ENCODE measurements around the gene APOOL.

The APOOL gene

DNA sequence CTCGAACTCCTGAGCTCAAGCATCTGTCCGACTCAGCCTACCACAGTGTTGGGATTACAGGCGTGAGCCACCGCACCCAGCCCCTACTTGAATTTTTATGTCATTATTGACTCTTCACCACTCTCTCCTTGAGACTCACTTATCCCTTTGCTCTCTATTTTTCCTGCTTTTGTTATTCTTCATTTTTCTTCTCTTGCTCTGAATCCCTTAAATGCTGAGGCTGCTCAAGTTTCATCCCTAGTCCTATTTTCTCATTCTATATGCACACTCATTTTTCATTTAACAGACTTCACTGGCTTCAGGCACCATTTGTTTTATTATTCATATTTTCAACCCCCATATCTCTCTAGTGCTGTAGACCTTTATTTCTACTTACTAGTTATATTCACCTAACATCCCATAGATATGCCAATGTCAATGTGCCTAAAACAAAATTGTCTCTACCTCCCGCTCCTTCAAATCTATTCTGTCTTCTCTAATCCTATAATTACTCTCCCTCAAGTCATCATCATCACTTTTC is 85.7 kb downstream of the APOOL start:
- H3K27ac ChIP-seq (ENCODE audit: low read depth, low read length): no peak overlapping the region
- no peak overlapping the region for H3K4me3 ChIP-seq (ENCODE audit: insufficient read depth, low read length, poor library complexity, severe bottlenecking)
- H4K20me1 ChIP-seq (ENCODE audit: low read depth, low read length): no peaks in the 10 kb centered on the region
- no peak overlapping the region for H3K4me2 ChIP-seq (ENCODE audit: low read depth, low read length, poor library complexity, severe bottlenecking)
- no peaks in the 10 kb centered on the region for H3K27me3 ChIP-seq (ENCODE audit: low read length)
- no peak overlapping the region for H2AFZ ChIP-seq (ENCODE audit: low read depth, low read length, severe bottlenecking)
- TF ChIP-seq, protein P1, sequence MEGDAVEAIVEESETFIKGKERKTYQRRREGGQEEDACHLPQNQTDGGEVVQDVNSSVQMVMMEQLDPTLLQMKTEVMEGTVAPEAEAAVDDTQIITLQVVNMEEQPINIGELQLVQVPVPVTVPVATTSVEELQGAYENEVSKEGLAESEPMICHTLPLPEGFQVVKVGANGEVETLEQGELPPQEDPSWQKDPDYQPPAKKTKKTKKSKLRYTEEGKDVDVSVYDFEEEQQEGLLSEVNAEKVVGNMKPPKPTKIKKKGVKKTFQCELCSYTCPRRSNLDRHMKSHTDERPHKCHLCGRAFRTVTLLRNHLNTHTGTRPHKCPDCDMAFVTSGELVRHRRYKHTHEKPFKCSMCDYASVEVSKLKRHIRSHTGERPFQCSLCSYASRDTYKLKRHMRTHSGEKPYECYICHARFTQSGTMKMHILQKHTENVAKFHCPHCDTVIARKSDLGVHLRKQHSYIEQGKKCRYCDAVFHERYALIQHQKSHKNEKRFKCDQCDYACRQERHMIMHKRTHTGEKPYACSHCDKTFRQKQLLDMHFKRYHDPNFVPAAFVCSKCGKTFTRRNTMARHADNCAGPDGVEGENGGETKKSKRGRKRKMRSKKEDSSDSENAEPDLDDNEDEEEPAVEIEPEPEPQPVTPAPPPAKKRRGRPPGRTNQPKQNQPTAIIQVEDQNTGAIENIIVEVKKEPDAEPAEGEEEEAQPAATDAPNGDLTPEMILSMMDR (IDR thresholded peaks at IDR 0.05; ENCODE audit: insufficient read depth, low read length, poor library complexity, severe bottlenecking): no peak
- no peak for TF ChIP-seq EZH2phosphoT487 (conservative IDR thresholded peaks at IDR 0.05; ENCODE audit: low read length)
- no peaks in the 10 kb centered on the region for H3K9me3 ChIP-seq (ENCODE audit: insufficient read depth, low read length)
- H3K79me2 ChIP-seq (ENCODE audit: insufficient read depth, low read length): no peaks in the 10 kb centered on the region
- no peak overlapping the region for H3K9ac ChIP-seq (ENCODE audit: low read length)
- no peaks in the 10 kb centered on the region for H3K9me2 ChIP-seq (replicated peaks; ENCODE audit: insufficient read depth, low read length)
- H3F3A ChIP-seq (ENCODE audit: insufficient read depth): no peaks in the 10 kb centered on the region
- no peaks in the 10 kb centered on the region for H3K36me3 ChIP-seq (ENCODE audit: low read length)

DNA sequence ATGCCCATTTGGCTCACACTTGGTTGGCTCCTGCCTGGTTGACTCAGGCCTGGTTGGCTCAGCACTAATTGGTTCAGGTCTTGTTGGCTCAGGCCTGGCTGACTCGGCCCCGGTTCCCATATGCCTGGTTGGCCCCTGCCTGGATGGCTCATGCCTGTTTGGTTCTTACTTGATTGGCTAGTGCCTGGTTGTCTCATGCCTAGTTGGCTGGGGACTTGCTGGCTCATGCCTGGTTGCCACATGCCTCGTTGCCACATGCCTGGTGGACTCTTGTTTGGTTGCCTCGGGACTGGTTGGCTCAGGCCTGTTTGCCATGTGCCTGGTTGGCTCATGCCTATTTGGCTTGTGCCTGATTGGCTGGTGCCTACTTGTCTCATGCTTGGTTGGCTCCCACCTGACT is 103.7 kb downstream of the APOOL start:
- no peaks in the 10 kb centered on the region for H4K20me1 ChIP-seq (ENCODE audit: low read depth, low read length)
- H3K4me2 ChIP-seq (ENCODE audit: low read depth, low read length, poor library complexity, severe bottlenecking): no peak overlapping the region
- H3K9me3 ChIP-seq (ENCODE audit: insufficient read depth, low read length): no peaks in the 10 kb centered on the region
- H2AFZ ChIP-seq (ENCODE audit: low read depth, low read length, severe bottlenecking): no peak overlapping the region
- H3K4me3 ChIP-seq (ENCODE audit: insufficient read depth, low read length, poor library complexity, severe bottlenecking): no peak overlapping the region
- peaks cover 3% of the 10 kb centered on the region; the same call in 1 of the 2 replicates for H3F3A ChIP-seq (ENCODE audit: insufficient read depth)
- no peaks in the 10 kb centered on the region for H3K27me3 ChIP-seq (ENCODE audit: low read length)
- no peaks in the 10 kb centered on the region for H3K79me2 ChIP-seq (ENCODE audit: insufficient read depth, low read length)
- H3K9ac ChIP-seq (ENCODE audit: low read length): no peak overlapping the region
- TF ChIP-seq, protein P1 (IDR thresholded peaks at IDR 0.05; ENCODE audit: insufficient read depth, low read length, poor library complexity, severe bottlenecking): no peak
- no peak for TF ChIP-seq EZH2phosphoT487 (conservative IDR thresholded peaks at IDR 0.05; ENCODE audit: low read length)
- no peaks in the 10 kb centered on the region for H3K9me2 ChIP-seq (replicated peaks; ENCODE audit: insufficient read depth, low read length)
- no peaks in the 10 kb centered on the region for H3K36me3 ChIP-seq (ENCODE audit: low read length)
- no peak overlapping the region for H3K27ac ChIP-seq (ENCODE audit: low read depth, low read length)

DNA sequence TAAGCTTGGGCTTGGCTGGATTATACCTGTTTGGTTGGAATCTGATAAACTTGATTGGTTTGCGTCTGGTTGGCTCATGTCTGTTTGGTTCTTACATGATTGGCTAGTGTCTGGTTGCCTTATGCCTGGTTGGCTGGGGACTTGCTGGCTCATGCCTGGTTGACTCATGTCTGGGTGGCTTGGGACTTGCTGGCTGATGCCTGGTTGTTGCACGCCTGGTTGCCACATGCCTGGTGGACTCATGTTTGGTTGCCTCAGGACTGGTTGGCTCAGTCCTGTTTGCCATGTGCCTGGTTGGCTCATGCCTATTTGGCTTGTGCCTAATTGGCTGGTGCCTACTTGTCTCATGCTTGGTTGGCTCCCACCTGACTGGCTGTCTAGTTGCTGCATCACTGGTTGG is 104.5 kb downstream of the APOOL start:
- H3K27me3 ChIP-seq (ENCODE audit: low read length): no peaks in the 10 kb centered on the region
- peaks cover 3% of the 10 kb centered on the region; the same call in 1 of the 2 replicates for H3F3A ChIP-seq (ENCODE audit: insufficient read depth)
- TF ChIP-seq, protein P1 (IDR thresholded peaks at IDR 0.05; ENCODE audit: insufficient read depth, low read length, poor library complexity, severe bottlenecking): no peak
- H3K9me3 ChIP-seq (ENCODE audit: insufficient read depth, low read length): no peaks in the 10 kb centered on the region
- no peaks in the 10 kb centered on the region for H3K36me3 ChIP-seq (ENCODE audit: low read length)
- no peak overlapping the region for H3K4me2 ChIP-seq (ENCODE audit: low read depth, low read length, poor library complexity, severe bottlenecking)
- no peaks in the 10 kb centered on the region for H4K20me1 ChIP-seq (ENCODE audit: low read depth, low read length)
- H3K27ac ChIP-seq (ENCODE audit: low read depth, low read length): no peak overlapping the region
- H3K79me2 ChIP-seq (ENCODE audit: insufficient read depth, low read length): no peaks in the 10 kb centered on the region
- H3K9me2 ChIP-seq (replicated peaks; ENCODE audit: insufficient read depth, low read length): no peaks in the 10 kb centered on the region
- H2AFZ ChIP-seq (ENCODE audit: low read depth, low read length, severe bottlenecking): no peak overlapping the region
- H3K9ac ChIP-seq (ENCODE audit: low read length): no peak overlapping the region
- no peak overlapping the region for H3K4me3 ChIP-seq (ENCODE audit: insufficient read depth, low read length, poor library complexity, severe bottlenecking)

All from SU-DHL-6 (cell line).